Osteoblast (primary cell): ENCODE results near the gene PPIL4. TPM values are rescaled to one million over a fixed set of nuclear protein-coding genes. Genes with fewer than 3 reads are reported as not detected.
A peak's percentile ranks its signal among the peaks of the same experiment; 100 is the strongest.

ENCODE experiments used
- DNase-seq: peaks from one replicate; pipeline ENCODE4 v3.0.0; 2011; ENCODE audit warnings: low spot score, mixed read lengths; ENCODE audit not compliant: insufficient read length; ENCODE audit errors: missing footprints
- H2AFZ ChIP-seq: 2 replicates; pipeline ENCODE4 v1.6.0; 2011; ENCODE audit warnings: mild to moderate bottlenecking, low read length
- H3K27ac ChIP-seq: 2 replicates; pipeline ENCODE4 v1.5.1; 2011; ENCODE audit warnings: mild to moderate bottlenecking, low read depth, low read length, moderate library complexity
- H3K27me3 ChIP-seq: 2 replicates; pipeline ENCODE4 v1.6.0; 2012; ENCODE audit warnings: mild to moderate bottlenecking, control low read depth, inconsistent platforms, low read length, moderate library complexity; ENCODE audit not compliant: insufficient read depth
- H3K36me3 ChIP-seq: 2 replicates; pipeline ENCODE4 v1.5.1; 2011; ENCODE audit warnings: mild to moderate bottlenecking, low read length, control low read depth, moderate library complexity; ENCODE audit not compliant: insufficient read depth
- H3K4me1 ChIP-seq: 2 replicates; pipeline ENCODE4 v1.5.1; 2011; ENCODE audit warnings: mild to moderate bottlenecking, low read length, control low read depth, moderate library complexity; ENCODE audit not compliant: insufficient read depth
- H3K4me2 ChIP-seq: 2 replicates; pipeline ENCODE4 v1.6.0; 2011; ENCODE audit warnings: mild to moderate bottlenecking, low read length; ENCODE audit not compliant: insufficient read depth
- H3K4me3 ChIP-seq: fragments of 200-600 bp; sonication (generic); 3 replicates; pipeline ENCODE4 v1.5.1; 2012; ENCODE audit warnings: mild to moderate bottlenecking, low read length, inconsistent platforms; ENCODE audit not compliant: insufficient read depth
- H3K79me2 ChIP-seq: 2 replicates; pipeline ENCODE4 v1.6.0; 2012; ENCODE audit warnings: mild to moderate bottlenecking, low read length, control low read depth, inconsistent platforms; ENCODE audit not compliant: insufficient read depth
- H3K9me3 ChIP-seq: 2 replicates; pipeline ENCODE4 v1.5.1; 2011; ENCODE audit warnings: low read depth, low read length, control low read depth
- H4K20me1 ChIP-seq: 2 replicates; pipeline ENCODE4 v1.6.0; 2012; ENCODE audit warnings: mild to moderate bottlenecking, low read length, control low read depth; ENCODE audit not compliant: insufficient read depth
- total RNA-seq: library from RNA; depleted of rRNA; stranded (reverse); fragments of >200 nt; gene quantifications from 2 replicates; pipeline ENCODE4 v1.2.3, GENCODE V29; 2012
- TF ChIP-seq, protein P1 (sequence below): IDR thresholded peaks from 2 replicates; pipeline ENCODE4 v1.5.1; 2011; ENCODE audit warnings: mild to moderate bottlenecking, low read depth, low read length, moderate library complexity; ENCODE audit errors: extremely low read depth

Gene PPIL4
- total RNA-seq, 1 donor, result 33.3 TPM

DNA sequence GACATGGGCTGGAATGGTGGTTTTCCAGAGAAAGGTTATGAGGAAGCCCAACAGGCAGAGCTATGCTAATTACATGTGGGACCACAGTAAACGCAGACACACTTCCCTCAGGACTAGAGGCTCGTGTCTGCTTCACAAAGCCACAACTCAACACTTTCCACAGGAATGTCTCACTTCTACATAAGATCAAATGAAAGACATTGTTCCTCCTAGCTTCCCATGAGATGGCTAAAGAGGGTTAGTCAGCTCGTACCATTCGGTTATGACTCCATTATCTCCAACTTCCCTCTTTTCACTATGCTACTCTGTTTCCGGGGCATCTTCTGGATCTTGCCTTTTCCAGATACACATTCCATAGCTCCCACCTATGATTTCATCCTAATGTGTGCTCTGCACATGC, 31.9 kb downstream of the PPIL4 start:
- H4K20me1 ChIP-seq, result no peaks in the 10 kb centered on the region
- TF ChIP-seq, protein P1, sequence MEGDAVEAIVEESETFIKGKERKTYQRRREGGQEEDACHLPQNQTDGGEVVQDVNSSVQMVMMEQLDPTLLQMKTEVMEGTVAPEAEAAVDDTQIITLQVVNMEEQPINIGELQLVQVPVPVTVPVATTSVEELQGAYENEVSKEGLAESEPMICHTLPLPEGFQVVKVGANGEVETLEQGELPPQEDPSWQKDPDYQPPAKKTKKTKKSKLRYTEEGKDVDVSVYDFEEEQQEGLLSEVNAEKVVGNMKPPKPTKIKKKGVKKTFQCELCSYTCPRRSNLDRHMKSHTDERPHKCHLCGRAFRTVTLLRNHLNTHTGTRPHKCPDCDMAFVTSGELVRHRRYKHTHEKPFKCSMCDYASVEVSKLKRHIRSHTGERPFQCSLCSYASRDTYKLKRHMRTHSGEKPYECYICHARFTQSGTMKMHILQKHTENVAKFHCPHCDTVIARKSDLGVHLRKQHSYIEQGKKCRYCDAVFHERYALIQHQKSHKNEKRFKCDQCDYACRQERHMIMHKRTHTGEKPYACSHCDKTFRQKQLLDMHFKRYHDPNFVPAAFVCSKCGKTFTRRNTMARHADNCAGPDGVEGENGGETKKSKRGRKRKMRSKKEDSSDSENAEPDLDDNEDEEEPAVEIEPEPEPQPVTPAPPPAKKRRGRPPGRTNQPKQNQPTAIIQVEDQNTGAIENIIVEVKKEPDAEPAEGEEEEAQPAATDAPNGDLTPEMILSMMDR, result no peak
- no peak overlapping the region for H2AFZ ChIP-seq
- H3K9me3 ChIP-seq, result no peaks in the 10 kb centered on the region
- H3K36me3 ChIP-seq, result peaks cover 28% of the 10 kb centered on the region
- no peaks in the 10 kb centered on the region for H3K27me3 ChIP-seq
- H3K4me2 ChIP-seq, result no peak overlapping the region
- peaks cover 3% of the 10 kb centered on the region for H3K79me2 ChIP-seq
- no peak overlapping the region for H3K4me3 ChIP-seq
- no peak for DNase-seq
- no peak overlapping the region for H3K27ac ChIP-seq
- peaks cover 6% of the 10 kb centered on the region for H3K4me1 ChIP-seq

GRCh38 chr6:149510793-149511512, 34.9 kb downstream of the PPIL4 start:
- no peak for DNase-seq
- Histone ChIP-seq H2AFZ (no peak overlapping the region), H3K27ac (no peak overlapping the region), H3K4me1 (no peaks in the 10 kb centered on the region), H3K27me3 (no peaks in the 10 kb centered on the region), H3K4me2 (no peak overlapping the region), H3K4me3 (no peak overlapping the region), H3K9me3 (no peaks in the 10 kb centered on the region), H3K79me2 (no peaks in the 10 kb centered on the region), H3K36me3 (peaks cover 18% of the 10 kb centered on the region), H4K20me1 (no peaks in the 10 kb centered on the region)
- TF ChIP-seq, protein P1, result no peak

- Histone ChIP-seq H3K79me2 (no peaks in the 10 kb centered on the region), H3K27ac (peak overlapping the region; percentile 10), H3K4me1 (no peaks in the 10 kb centered on the region), H3K9me3 (no peaks in the 10 kb centered on the region), H2AFZ (no peak overlapping the region), H3K36me3 (peaks cover 29% of the 10 kb centered on the region), H4K20me1 (no peaks in the 10 kb centered on the region), H3K27me3 (no peaks in the 10 kb centered on the region), H3K4me2 (no peak overlapping the region), H3K4me3 (no peak overlapping the region)
- peak; percentile 18 for DNase-seq
- TF ChIP-seq, protein P1, result no peak
Observed at GRCh38 chr6:149508485-149508884, 37.4 kb downstream of the PPIL4 start.

DNA sequence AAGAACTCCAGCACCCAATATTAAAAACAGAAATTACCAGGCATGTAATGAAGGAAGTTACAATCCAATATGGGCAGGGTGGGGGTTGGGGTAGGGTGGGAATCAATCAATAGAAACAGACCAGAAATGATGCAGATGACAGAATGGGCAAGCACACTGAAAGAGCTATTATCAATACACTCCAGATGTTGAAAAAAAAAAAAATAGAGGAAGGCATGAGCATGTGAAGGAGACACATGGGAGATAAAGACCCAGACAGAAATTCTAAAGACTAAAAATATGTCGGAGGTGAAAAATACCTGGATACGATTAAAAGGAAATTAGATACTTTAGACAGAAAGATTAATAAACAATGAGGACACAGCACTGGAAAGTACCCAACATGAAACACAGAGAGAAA, 42.0 kb downstream of the PPIL4 start:
- H3K27me3 ChIP-seq, result no peaks in the 10 kb centered on the region
- no peaks in the 10 kb centered on the region for H3K79me2 ChIP-seq
- H3K4me3 ChIP-seq, result no peak overlapping the region
- no peak overlapping the region for H3K4me2 ChIP-seq
- TF ChIP-seq, protein P1, result no peak
- no peaks in the 10 kb centered on the region for H3K9me3 ChIP-seq
- H2AFZ ChIP-seq, result no peak overlapping the region
- no peaks in the 10 kb centered on the region for H4K20me1 ChIP-seq
- peaks cover 5% of the 10 kb centered on the region for H3K4me1 ChIP-seq
- DNase-seq, result no peak
- peaks cover 20% of the 10 kb centered on the region for H3K36me3 ChIP-seq
- H3K27ac ChIP-seq, result no peak overlapping the region
